SK-N-SH treated with all-trans-retinoic acid at 6 μM for 48 hours (cell line): Measurements from ENCODE around the gene ARHGAP33.

Experiments used
- ATAC-seq: fragments of 200-7000 bp; cut with Tn5 transposase; 3 replicates; pipeline ENCODE4 v1.9.1; 2020; ENCODE audit warnings: mild to moderate bottlenecking, moderate library complexity
- ARNTL ChIP-seq: fragments of 450-650 bp; formaldehyde crosslinking; IDR thresholded peaks from 2 replicates; pipeline ENCODE4 v1.5.0; 2020; ENCODE audit warnings: low read depth, mild to moderate bottlenecking, moderate library complexity, borderline replicate concordance
- BACH2 ChIP-seq: fragments of 250-450 bp; sonication (Bioruptor Pico); IDR thresholded peaks from 2 replicates; pipeline ENCODE4 v1.9.0; 2021; ENCODE audit warnings: mild to moderate bottlenecking, borderline replicate concordance
- CREB5 ChIP-seq: fragments of 250-450 bp; sonication (Bioruptor Pico); IDR thresholded peaks from 2 replicates; pipeline ENCODE4 v1.5.1; 2020; ENCODE audit warnings: low read depth, mild to moderate bottlenecking, moderate library complexity
- CSDC2 ChIP-seq: fragments of 250-450 bp; sonication (Bioruptor Pico); IDR thresholded peaks from 2 replicates; pipeline ENCODE4 v1.5.0; 2020; ENCODE audit warnings: mild to moderate bottlenecking, moderate library complexity
- CSRNP3 ChIP-seq: fragments of 250-450 bp; sonication (Bioruptor Pico); IDR thresholded peaks from 2 replicates; pipeline ENCODE4 v1.5.1; 2021; ENCODE audit warnings: mild to moderate bottlenecking, moderate library complexity
- ESRRG ChIP-seq: fragments of 250-450 bp; sonication (Bioruptor Pico); IDR thresholded peaks from 2 replicates; pipeline ENCODE4 v1.6.1; 2021; ENCODE audit warnings: mild to moderate bottlenecking
- GLIS3 ChIP-seq: fragments of 250-450 bp; sonication (Bioruptor Pico); IDR thresholded peaks from 2 replicates; pipeline ENCODE4 v1.5.0; 2020; ENCODE audit warnings: mild to moderate bottlenecking, moderate library complexity
- ISL1 ChIP-seq: fragments of 250-450 bp; sonication (Bioruptor Pico); IDR thresholded peaks from 2 replicates; pipeline ENCODE4 v2.1.2; 2022; ENCODE audit warnings: mild to moderate bottlenecking, moderate library complexity
- OSR1 ChIP-seq: fragments of 250-450 bp; sonication (Bioruptor Pico); IDR thresholded peaks from 2 replicates; pipeline ENCODE4 v1.8.0; 2022; ENCODE audit warnings: moderate library complexity, mild to moderate bottlenecking, inconsistent platforms
- PATZ1 ChIP-seq: fragments of 250-450 bp; sonication (Bioruptor Pico); IDR thresholded peaks from 2 replicates; pipeline ENCODE4 v1.8.0; 2020; ENCODE audit warnings: mild to moderate bottlenecking, moderate library complexity, borderline replicate concordance
- POU6F1 ChIP-seq: fragments of 250-450 bp; sonication (Bioruptor Pico); IDR thresholded peaks from 2 replicates; pipeline ENCODE4 v1.8.0; 2021; ENCODE audit warnings: low read depth, mild to moderate bottlenecking, moderate library complexity, borderline replicate concordance
- PPARA ChIP-seq: fragments of 250-450 bp; sonication (Bioruptor Pico); IDR thresholded peaks from 2 replicates; pipeline ENCODE4 v1.5.0; 2020; ENCODE audit warnings: mild to moderate bottlenecking, borderline replicate concordance
- SNAI2 ChIP-seq: fragments of 250-450 bp; sonication (Bioruptor Pico); IDR thresholded peaks from 2 replicates; pipeline ENCODE4 v1.5.0; 2020; ENCODE audit warnings: mild to moderate bottlenecking, moderate library complexity
- TCF4 ChIP-seq: fragments of 250-450 bp; sonication (Bioruptor Pico); IDR thresholded peaks from 2 replicates; pipeline ENCODE4 v1.8.0; 2021; ENCODE audit warnings: mild to moderate bottlenecking, moderate library complexity, borderline replicate concordance
- TOX ChIP-seq: fragments of 250-450 bp; sonication (Bioruptor Pico); IDR thresholded peaks from 2 replicates; pipeline ENCODE4 v1.8.0; 2021; ENCODE audit warnings: mild to moderate bottlenecking, moderate library complexity, borderline replicate concordance
- TSHZ2 ChIP-seq: fragments of 250-450 bp; sonication (Bioruptor Pico); IDR thresholded peaks from 2 replicates; pipeline ENCODE4 v1.5.0; 2020; ENCODE audit warnings: mild to moderate bottlenecking, moderate library complexity
- ZC3H10 ChIP-seq: fragments of 250-450 bp; sonication (Bioruptor Pico); IDR thresholded peaks from 2 replicates; pipeline ENCODE4 v1.5.1; 2021; ENCODE audit warnings: mild to moderate bottlenecking, moderate library complexity
- ZFP3 ChIP-seq: fragments of 250-450 bp; sonication (Bioruptor Pico); IDR thresholded peaks from 2 replicates; pipeline ENCODE4 v1.5.0; 2020; ENCODE audit warnings: mild to moderate bottlenecking, moderate library complexity
- ZFP30 ChIP-seq: fragments of 450-650 bp; formaldehyde crosslinking; IDR thresholded peaks from 2 replicates; pipeline ENCODE4 v1.5.0; 2022; ENCODE audit warnings: mild to moderate bottlenecking, moderate library complexity
- ZNF565 ChIP-seq: fragments of 450-650 bp; formaldehyde crosslinking; conservative IDR thresholded peaks from 2 replicates; pipeline ENCODE4 v1.5.0; 2020; ENCODE audit warnings: low read depth, mild to moderate bottlenecking, moderate library complexity
- ZNF70 ChIP-seq: fragments of 450-650 bp; formaldehyde crosslinking; IDR thresholded peaks from 2 replicates; pipeline ENCODE4 v1.5.0; 2020; ENCODE audit warnings: mild to moderate bottlenecking, moderate library complexity
- ZNF8 ChIP-seq: fragments of 450-650 bp; formaldehyde crosslinking; IDR thresholded peaks from 2 replicates; pipeline ENCODE4 v1.5.0; 2020; ENCODE audit warnings: mild to moderate bottlenecking, moderate library complexity

Gene ARHGAP33

GRCh38 chr19:35791814-35792279 is 16.5 kb downstream of the ARHGAP33 start:
- no peak for ATAC-seq
- TF ChIP-seq ZFP30 (CRISPR knock-in tag) (no peak), BACH2 (no peak), TSHZ2 (CRISPR knock-in tag) (no peak), CREB5 (no peak), ZNF565 (no peak), GLIS3 (CRISPR knock-in tag) (no peak), ISL1 (CRISPR knock-in tag) (no peak), PATZ1 (CRISPR knock-in tag) (no peak), OSR1 (CRISPR knock-in tag) (no peak), CSRNP3 (CRISPR knock-in tag) (no peak), POU6F1 (no peak), ZFP3 (CRISPR knock-in tag) (no peak), ESRRG (no peak)

- ATAC-seq = no peak
- no peak for TF ChIP-seq ESRRG
- TF ChIP-seq SNAI2 = no peak
- no peak for TF ChIP-seq ZNF565
- TF ChIP-seq CSDC2 = no peak
- no peak for TF ChIP-seq ZNF70 (CRISPR knock-in tag)
- no peak for TF ChIP-seq ISL1 (CRISPR knock-in tag)
- no peak for TF ChIP-seq POU6F1
- no peak for TF ChIP-seq CSRNP3 (CRISPR knock-in tag)
- TF ChIP-seq ARNTL = no peak
- no peak for TF ChIP-seq ZC3H10 (CRISPR knock-in tag)
- TF ChIP-seq, all 23 proteins: peak for 0
These were observed 16.9 kb downstream of the ARHGAP33 start for GRCh38 chr19:35792312-35792711.

- no peak for ATAC-seq
- TF ChIP-seq ARNTL = no peak
- no peak for TF ChIP-seq POU6F1
- TF ChIP-seq CSDC2 = no peak
- no peak for TF ChIP-seq TCF4
- TF ChIP-seq ESRRG = no peak
- TF ChIP-seq PPARA (CRISPR knock-in tag) = no peak
- no peak for TF ChIP-seq ZNF8 (CRISPR knock-in tag)
- no peak for TF ChIP-seq PATZ1 (CRISPR knock-in tag)
- no peak for TF ChIP-seq ZNF70 (CRISPR knock-in tag)
- TF ChIP-seq SNAI2 = no peak
- no peak for TF ChIP-seq TOX (CRISPR knock-in tag)
These were observed 17.5 kb downstream of the ARHGAP33 start for GRCh38 chr19:35792888-35793287.
